Fibroblast of skin of right biceps (primary cell): ENCODE measurements around the gene SSTR3.
"Not testable (repeated sequence)": the region's sequence is repeated elsewhere in the genome, so short reads cannot be mapped to it uniquely, and the experiment has no call there.

Experiments used
- DNase-seq: peaks from one replicate; pipeline ENCODE4 v3.0.0-alpha.2; 2013

SSTR3 gene

GRCh38 chr22:37209140-37209845 is 3.0 kb downstream of the SSTR3 start:
- DNase-seq, result no peak

GRCh38 chr22:37208401-37209139 is 3.7 kb downstream of the SSTR3 start:
- no peak for DNase-seq

- no peak for DNase-seq
Observed at GRCh38 chr22:37207981-37208380, 4.3 kb downstream of the SSTR3 start.

- no peak for DNase-seq
Observed at GRCh38 chr22:37206841-37207821, 5.1 kb downstream of the SSTR3 start.

GRCh38 chr22:37206118-37206840 is 6.0 kb downstream of the SSTR3 start:
- DNase-seq, result no peak

- no peak for DNase-seq
Observed at GRCh38 chr22:37205046-37205445, 7.2 kb downstream of the SSTR3 start.

GRCh38 chr22:37204045-37204655 is 8.1 kb downstream of the SSTR3 start:
- no peak for DNase-seq

GRCh38 chr22:37203354-37204044 is 8.8 kb downstream of the SSTR3 start:
- DNase-seq, result no peak

GRCh38 chr22:37202716-37203115 is 9.6 kb downstream of the SSTR3 start:
- no peak for DNase-seq

- DNase-seq, result no peak
Observed at GRCh38 chr22:37202001-37202555, 10.2 kb downstream of the SSTR3 start.

GRCh38 chr22:37201443-37201820 is 10.8 kb downstream of the SSTR3 start:
- not testable (repeated sequence) for DNase-seq

- DNase-seq, result no peak
Observed at GRCh38 chr22:37199760-37200108, 12.5 kb downstream of the SSTR3 start.

- DNase-seq, result peak; percentile 97
Observed at GRCh38 chr22:37199103-37199759, 13.0 kb downstream of the SSTR3 start.

GRCh38 chr22:37198258-37199102 is 13.8 kb downstream of the SSTR3 start:
- DNase-seq, result peak; percentile 75

- DNase-seq, result peak; percentile 60
Observed at GRCh38 chr22:37197451-37198257, 14.6 kb downstream of the SSTR3 start.

- DNase-seq, result peak; percentile 75
Observed at GRCh38 chr22:37196539-37197450, 15.5 kb downstream of the SSTR3 start.

GRCh38 chr22:37195921-37196320 is 16.4 kb downstream of the SSTR3 start:
- peak; percentile 41 for DNase-seq

GRCh38 chr22:37194750-37195149 is 17.5 kb downstream of the SSTR3 start:
- DNase-seq, result no peak
